WTC11 (cell line): ENCODE results near the gene MCM10. TPM values are rescaled to one million over a fixed set of nuclear protein-coding genes. Genes with fewer than 3 reads are reported as not detected.
A peak's percentile ranks its signal among the peaks of the same experiment; 100 is the strongest.

Experiments used
- ATAC-seq: fragments of 200-7000 bp; cut with Tn5 transposase; 2 replicates; pipeline ENCODE4 v1.10.0; 2021; ENCODE audit warnings: mild to moderate bottlenecking, moderate library complexity
- CTCF ChIA-PET: fragments of 300-600 bp; sonication (Branson Sonifier 250); formaldehyde crosslinking; loops from one replicate; lab custom pipeline; 2021; ENCODE audit warnings: antibody characterized with exemption; lab: Charles Lee
- POLR2A ChIA-PET: fragments of 350-600 bp; sonication (Branson Sonifier 250); formaldehyde crosslinking; loops from one replicate; lab custom pipeline; 2021; ENCODE audit warnings: antibody characterized with exemption; lab: Charles Lee
- DNase-seq: peaks from one replicate; pipeline ENCODE4 v3.0.0; 2021; ENCODE audit warnings: low spot score
- H3K27ac Mint-ChIP-seq: 2 replicates; pipeline ENCODE4 v1.8.0; 2021; ENCODE audit warnings: mixed read lengths
- H3K27me3 Mint-ChIP-seq: 2 replicates; pipeline ENCODE4 v1.8.0; 2021; ENCODE audit warnings: low read depth, mild to moderate bottlenecking, moderate library complexity, mixed read lengths
- H3K36me3 Mint-ChIP-seq: 2 replicates; pipeline ENCODE4 v1.8.0; 2021; ENCODE audit warnings: mixed read lengths
- H3K4me1 Mint-ChIP-seq: 2 replicates; pipeline ENCODE4 v1.8.0; 2022; ENCODE audit warnings: mixed read lengths
- H3K4me3 Mint-ChIP-seq: 2 replicates; pipeline ENCODE4 v1.8.0; 2021; ENCODE audit warnings: mild to moderate bottlenecking, moderate library complexity, mixed read lengths
- H3K9me3 Mint-ChIP-seq: 2 replicates; pipeline ENCODE4 v1.8.0; 2021; ENCODE audit warnings: mixed read lengths
- ARID4B ChIP-seq: sonication (generic); formaldehyde crosslinking; IDR thresholded peaks from 2 replicates; pipeline ENCODE4 v1.8.0; 2023; ENCODE audit warnings: missing genetic modification reagents, mild to moderate bottlenecking, borderline replicate concordance
- ATF1 ChIP-seq: sonication (generic); formaldehyde crosslinking; IDR thresholded peaks from 2 replicates; pipeline ENCODE4 v1.8.1; 2023; ENCODE audit warnings: mild to moderate bottlenecking, moderate library complexity, missing genetic modification reagents
- CTCF ChIP-seq: fragments of 200-600 bp; IDR thresholded peaks from 2 replicates; pipeline ENCODE4 v1.8.0; 2022; ENCODE audit warnings: antibody characterized with exemption
- E2F5 ChIP-seq: sonication (generic); formaldehyde crosslinking; IDR thresholded peaks from 2 replicates; pipeline ENCODE4 v1.8.1; 2022; ENCODE audit warnings: mild to moderate bottlenecking, moderate library complexity, missing genetic modification reagents
- FOXK1 ChIP-seq: sonication (generic); formaldehyde crosslinking; IDR thresholded peaks from 2 replicates; pipeline ENCODE4 v1.8.0; 2022; ENCODE audit warnings: mild to moderate bottlenecking, moderate library complexity, missing genetic modification reagents
- GRHL2 ChIP-seq: fragments of 250-450 bp; sonication (Bioruptor Pico); IDR thresholded peaks from 2 replicates; pipeline ENCODE4 v1.8.0; 2022; ENCODE audit warnings: mild to moderate bottlenecking, moderate library complexity; ENCODE audit not compliant: insufficient replicate concordance, severe bottlenecking
- IRF2 ChIP-seq: sonication (generic); formaldehyde crosslinking; IDR thresholded peaks from 2 replicates; pipeline ENCODE4 v1.8.0; 2022; ENCODE audit warnings: low read depth, missing genetic modification reagents, borderline replicate concordance
- JAZF1 ChIP-seq: fragments of 250-450 bp; sonication (Bioruptor Pico); IDR thresholded peaks from 2 replicates; pipeline ENCODE4 v1.9.0; 2021; ENCODE audit warnings: moderate library complexity, mild to moderate bottlenecking, inconsistent platforms
- NFYB ChIP-seq: sonication (generic); formaldehyde crosslinking; conservative IDR thresholded peaks from 2 replicates; pipeline ENCODE4 v1.8.0; 2022; ENCODE audit warnings: low read depth, missing genetic modification reagents
- PREB ChIP-seq: sonication (generic); formaldehyde crosslinking; IDR thresholded peaks from 2 replicates; pipeline ENCODE4 v1.8.1; 2022; ENCODE audit warnings: mild to moderate bottlenecking, missing genetic modification reagents, moderate library complexity, borderline replicate concordance
- PRRX2 ChIP-seq: fragments of 250-450 bp; sonication (Bioruptor Pico); IDR thresholded peaks from 2 replicates; pipeline ENCODE4 v1.8.0; 2021; ENCODE audit warnings: mild to moderate bottlenecking
- SMAD4 ChIP-seq: sonication (generic); formaldehyde crosslinking; IDR thresholded peaks from 2 replicates; pipeline ENCODE4 v1.8.0; 2022; ENCODE audit warnings: mild to moderate bottlenecking, missing genetic modification reagents
- SOX15 ChIP-seq: fragments of 250-450 bp; sonication (Bioruptor Pico); IDR thresholded peaks from 2 replicates; pipeline ENCODE4 v1.9.0; 2021; ENCODE audit warnings: mild to moderate bottlenecking
- TEAD1 ChIP-seq: sonication (generic); formaldehyde crosslinking; IDR thresholded peaks from 2 replicates; pipeline ENCODE4 v1.8.0; 2022; ENCODE audit warnings: mild to moderate bottlenecking, missing genetic modification reagents
- ZBTB21 ChIP-seq: sonication (generic); formaldehyde crosslinking; IDR thresholded peaks from 2 replicates; pipeline ENCODE4 v1.8.1; 2023; ENCODE audit warnings: mild to moderate bottlenecking, missing genetic modification reagents, borderline replicate concordance
- ZNF121 ChIP-seq: sonication (generic); formaldehyde crosslinking; IDR thresholded peaks from 2 replicates; pipeline ENCODE4 v1.8.0; 2023; ENCODE audit warnings: missing genetic modification reagents
- ZNF219 ChIP-seq: sonication (generic); formaldehyde crosslinking; IDR thresholded peaks from 2 replicates; pipeline ENCODE4 v1.8.0; 2023; ENCODE audit warnings: missing genetic modification reagents, mild to moderate bottlenecking, borderline replicate concordance
- ZNF416 ChIP-seq: fragments of 250-450 bp; sonication (Bioruptor Pico); IDR thresholded peaks from 2 replicates; pipeline ENCODE4 v1.9.0; 2021; ENCODE audit warnings: mild to moderate bottlenecking, inconsistent platforms
- total RNA-seq: library from RNA; stranded (reverse); gene quantifications from 3 replicates; pipeline ENCODE4 v1.2.3, GENCODE V29; 2021
- TF ChIP-seq, protein P1 (sequence below): sonication (generic); formaldehyde crosslinking; IDR thresholded peaks from 2 replicates; pipeline ENCODE4 v1.8.1; 2023; ENCODE audit warnings: mild to moderate bottlenecking, moderate library complexity, missing genetic modification reagents
- TF ChIP-seq, protein P2 (sequence below): sonication (generic); formaldehyde crosslinking; IDR thresholded peaks from 2 replicates; pipeline ENCODE4 v1.8.1; 2023; ENCODE audit warnings: mild to moderate bottlenecking, missing genetic modification reagents
- TF ChIP-seq, protein P3 (sequence below): sonication (generic); formaldehyde crosslinking; IDR thresholded peaks from 2 replicates; pipeline ENCODE4 v1.8.1; 2023; ENCODE audit warnings: mild to moderate bottlenecking, missing genetic modification reagents, moderate library complexity
- TF ChIP-seq, protein P4 (sequence below): sonication (generic); formaldehyde crosslinking; IDR thresholded peaks from 2 replicates; pipeline ENCODE4 v1.8.1; 2023; ENCODE audit warnings: mild to moderate bottlenecking, missing genetic modification reagents, moderate library complexity

The MCM10 gene
- total RNA-seq, 1 experiment from 2014 or later: 44.3 TPM

DNA sequence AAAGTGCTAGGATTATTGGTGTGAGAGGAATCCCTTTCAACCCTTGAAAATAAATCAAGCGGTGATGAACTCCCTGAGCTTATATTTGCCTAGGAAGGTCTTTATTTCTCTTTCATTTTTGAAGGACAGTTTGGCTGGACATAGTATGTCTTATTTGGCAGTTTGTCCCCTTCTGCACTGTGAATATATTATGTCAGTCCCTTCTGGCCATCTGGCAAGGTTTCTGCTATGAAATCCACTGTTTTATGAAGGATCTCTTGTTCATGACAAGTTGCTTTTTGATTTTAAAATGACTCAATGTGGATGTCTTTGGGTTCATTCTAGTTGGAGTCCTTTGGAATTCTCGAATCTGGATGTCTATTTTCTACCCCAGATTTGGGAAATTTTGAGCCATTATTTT, 21.7 kb upstream of the MCM10 start (continued):
- no peak for TF ChIP-seq PREB
- TF ChIP-seq ATF1 (CRISPR knock-in tag): no peak
- TF ChIP-seq ZNF416: no peak
- no peak for TF ChIP-seq TEAD1 (CRISPR knock-in tag)
- TF ChIP-seq FOXK1 (CRISPR knock-in tag): no peak
- no peak for TF ChIP-seq ZNF121 (CRISPR knock-in tag)

- ATAC-seq: no peak
- no peak for DNase-seq
- Mint-ChIP-seq H3K4me1 (peaks cover 26% of the 10 kb centered on the region), H3K27ac (peak overlapping the region; percentile 5; the same call in 1 of the 2 replicates), H3K4me3 (no peak overlapping the region), H3K27me3 (no peaks in the 10 kb centered on the region), H3K9me3 (no peaks in the 10 kb centered on the region; the same call in 1 of the 2 replicates), H3K36me3 (peaks cover 12% of the 10 kb centered on the region)
- ChIA-PET CTCF (no interaction called here), POLR2A (no interaction called here)
- TF ChIP-seq TEAD1 (CRISPR knock-in tag) (no peak), CTCF (no peak), PRRX2 (CRISPR knock-in tag) (no peak), NFYB (CRISPR knock-in tag) (no peak), E2F5 (no peak), ARID4B (no peak), SOX15 (CRISPR knock-in tag) (no peak), IRF2 (CRISPR knock-in tag) (no peak), SMAD4 (CRISPR knock-in tag) (no peak), JAZF1 (CRISPR knock-in tag) (no peak), GRHL2 (CRISPR knock-in tag) (no peak), ZNF219 (CRISPR knock-in tag) (no peak), ZBTB21 (CRISPR knock-in tag) (no peak)
- TF ChIP-seq, protein P1, sequence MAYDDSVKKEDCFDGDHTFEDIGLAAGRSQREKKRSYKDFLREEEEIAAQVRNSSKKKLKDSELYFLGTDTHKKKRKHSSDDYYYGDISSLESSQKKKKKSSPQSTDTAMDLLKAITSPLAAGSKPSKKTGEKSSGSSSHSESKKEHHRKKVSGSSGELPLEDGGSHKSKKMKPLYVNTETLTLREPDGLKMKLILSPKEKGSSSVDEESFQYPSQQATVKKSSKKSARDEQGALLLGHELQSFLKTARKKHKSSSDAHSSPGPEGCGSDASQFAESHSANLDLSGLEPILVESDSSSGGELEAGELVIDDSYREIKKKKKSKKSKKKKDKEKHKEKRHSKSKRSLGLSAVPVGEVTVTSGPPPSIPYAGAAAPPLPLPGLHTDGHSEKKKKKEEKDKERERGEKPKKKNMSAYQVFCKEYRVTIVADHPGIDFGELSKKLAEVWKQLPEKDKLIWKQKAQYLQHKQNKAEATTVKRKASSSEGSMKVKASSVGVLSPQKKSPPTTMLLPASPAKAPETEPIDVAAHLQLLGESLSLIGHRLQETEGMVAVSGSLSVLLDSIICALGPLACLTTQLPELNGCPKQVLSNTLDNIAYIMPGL: no peak
- TF ChIP-seq, protein P2, sequence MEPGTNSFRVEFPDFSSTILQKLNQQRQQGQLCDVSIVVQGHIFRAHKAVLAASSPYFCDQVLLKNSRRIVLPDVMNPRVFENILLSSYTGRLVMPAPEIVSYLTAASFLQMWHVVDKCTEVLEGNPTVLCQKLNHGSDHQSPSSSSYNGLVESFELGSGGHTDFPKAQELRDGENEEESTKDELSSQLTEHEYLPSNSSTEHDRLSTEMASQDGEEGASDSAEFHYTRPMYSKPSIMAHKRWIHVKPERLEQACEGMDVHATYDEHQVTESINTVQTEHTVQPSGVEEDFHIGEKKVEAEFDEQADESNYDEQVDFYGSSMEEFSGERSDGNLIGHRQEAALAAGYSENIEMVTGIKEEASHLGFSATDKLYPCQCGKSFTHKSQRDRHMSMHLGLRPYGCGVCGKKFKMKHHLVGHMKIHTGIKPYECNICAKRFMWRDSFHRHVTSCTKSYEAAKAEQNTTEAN: no peak
- TF ChIP-seq, protein P3, sequence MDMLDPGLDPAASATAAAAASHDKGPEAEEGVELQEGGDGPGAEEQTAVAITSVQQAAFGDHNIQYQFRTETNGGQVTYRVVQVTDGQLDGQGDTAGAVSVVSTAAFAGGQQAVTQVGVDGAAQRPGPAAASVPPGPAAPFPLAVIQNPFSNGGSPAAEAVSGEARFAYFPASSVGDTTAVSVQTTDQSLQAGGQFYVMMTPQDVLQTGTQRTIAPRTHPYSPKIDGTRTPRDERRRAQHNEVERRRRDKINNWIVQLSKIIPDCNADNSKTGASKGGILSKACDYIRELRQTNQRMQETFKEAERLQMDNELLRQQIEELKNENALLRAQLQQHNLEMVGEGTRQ: no peak
- TF ChIP-seq, protein P4, sequence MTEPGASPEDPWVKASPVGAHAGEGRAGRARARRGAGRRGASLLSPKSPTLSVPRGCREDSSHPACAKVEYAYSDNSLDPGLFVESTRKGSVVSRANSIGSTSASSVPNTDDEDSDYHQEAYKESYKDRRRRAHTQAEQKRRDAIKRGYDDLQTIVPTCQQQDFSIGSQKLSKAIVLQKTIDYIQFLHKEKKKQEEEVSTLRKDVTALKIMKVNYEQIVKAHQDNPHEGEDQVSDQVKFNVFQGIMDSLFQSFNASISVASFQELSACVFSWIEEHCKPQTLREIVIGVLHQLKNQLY (CRISPR knock-in tag): no peak
Measured at GRCh38 chr10:13140627-13141190, 20.6 kb upstream of the MCM10 start.
